GM21717 (cell line): ENCODE measurements around the gene PPM1L.

Source experiments
- ATAC-seq: cut with Tn5 transposase; IDR thresholded peaks from one replicate; pipeline ENCODE4 v1.9.1; 2021; ENCODE audit warnings: mild to moderate bottlenecking, moderate library complexity; ENCODE audit not compliant: unreplicated experiment

The PPM1L gene

GRCh38 chr3:160758929-160759577 lies 3.0 kb downstream of the PPM1L start:
- no peak for ATAC-seq

GRCh38 chr3:160763073-160763472 lies 7.0 kb downstream of the PPM1L start:
- ATAC-seq: no peak

- ATAC-seq: no peak
Measured at GRCh38 chr3:160765211-160765610, 9.2 kb downstream of the PPM1L start.

- no peak for ATAC-seq
Measured at GRCh38 chr3:160768031-160768430, 12.0 kb downstream of the PPM1L start.

- ATAC-seq: no peak
Measured at GRCh38 chr3:160768918-160769317, 12.9 kb downstream of the PPM1L start.

GRCh38 chr3:160771811-160772459 lies 15.9 kb downstream of the PPM1L start:
- no peak for ATAC-seq

GRCh38 chr3:160773722-160774121 lies 17.7 kb downstream of the PPM1L start:
- no peak for ATAC-seq

GRCh38 chr3:160774172-160774571 lies 18.1 kb downstream of the PPM1L start:
- no peak for ATAC-seq

- no peak for ATAC-seq
Measured at GRCh38 chr3:160778480-160778879, 22.4 kb downstream of the PPM1L start.

GRCh38 chr3:160779040-160779439 lies 23.0 kb downstream of the PPM1L start:
- no peak for ATAC-seq

GRCh38 chr3:160780245-160780644 lies 24.2 kb downstream of the PPM1L start:
- ATAC-seq: no peak

- no peak for ATAC-seq
Measured at GRCh38 chr3:160781402-160781801, 25.4 kb downstream of the PPM1L start.

- no peak for ATAC-seq
Measured at GRCh38 chr3:160781863-160782262, 25.8 kb downstream of the PPM1L start.

- no peak for ATAC-seq
Measured at GRCh38 chr3:160784853-160785252, 28.8 kb downstream of the PPM1L start.

- no peak for ATAC-seq
Measured at GRCh38 chr3:160790726-160791125, 34.7 kb downstream of the PPM1L start.

GRCh38 chr3:160792540-160792939 lies 36.5 kb downstream of the PPM1L start:
- ATAC-seq: no peak

GRCh38 chr3:160793722-160794252 lies 37.8 kb downstream of the PPM1L start:
- no peak for ATAC-seq

GRCh38 chr3:160796089-160796812 lies 40.2 kb downstream of the PPM1L start:
- ATAC-seq: no peak

- no peak for ATAC-seq
Measured at GRCh38 chr3:160796813-160797164, 40.8 kb downstream of the PPM1L start.

- no peak for ATAC-seq
Measured at GRCh38 chr3:160797356-160797755, 41.3 kb downstream of the PPM1L start.

- peak; percentile 95 for ATAC-seq
Measured at GRCh38 chr3:160801386-160802118, 45.5 kb downstream of the PPM1L start.
